Measurements from ENCODE around the gene RNF151. TPM values are rescaled to one million over a fixed set of nuclear protein-coding genes. Genes with fewer than 3 reads are reported as not detected.

Gene RNF151
- total and polyA plus RNA-seq, 2 of the 13 experiments (the other 11 are each of a cell fraction or from before 2014, with no cell fraction given) = not detected

GRCh38 chr16:2001456-2002355 is 35.0 kb downstream of the RNF151 start (continued):
- no peak for TF ChIP-seq ZBTB20 (CRISPR knock-in tag; IDR thresholded peaks at IDR 0.05; ENCODE audit: borderline replicate concordance, low read depth)

- Histone ChIP-seq H3K9me3 (ENCODE audit: low read length) (no peaks in the 10 kb centered on the region), H3K27ac (ENCODE audit: extremely low read length, insufficient read depth, low read length) (no peak overlapping the region), H3K27me3 (ENCODE audit: control insufficient read depth in 1 of 2, insufficient read depth in 2 of 2, low read length in 2 of 2) (no peaks in the 10 kb centered on the region), H2AFZ (ENCODE audit: low read length) (no peak overlapping the region), H3K36me3 (replicated peaks in 1 of 2; ENCODE audit: control insufficient read depth in 1 of 2, insufficient read depth in 2 of 2, low read length in 2 of 2) (peaks cover 29 to 45% of the 10 kb centered on the region in 2 experiments), H3K79me2 (ENCODE audit: insufficient read depth, low read length) (peaks cover 27% of the 10 kb centered on the region), H4K20me1 (ENCODE audit: insufficient read depth, low read length) (peaks cover 8% of the 10 kb centered on the region; the same call in 1 of the 2 replicates), H3K9ac (ENCODE audit: insufficient read depth, low read depth, low read length) (no peak overlapping the region), H3K4me1 (ENCODE audit: insufficient read depth, low read length) (peaks cover 33% of the 10 kb centered on the region), H3K4me2 (ENCODE audit: low read depth, low read length) (no peak overlapping the region), H3K4me3 (replicated peaks in 1 of 3; ENCODE audit: insufficient read depth in 1 of 3, low read depth in 2 of 3, low read length in 3 of 3) (no peak overlapping the region)
- DNase-seq (ENCODE audit: low spot score) = no peak
- intact Hi-C loops (cut with micrococcal nuclease; ENCODE audit: unreplicated experiment) (no loop called here), in situ Hi-C loops (cut with HindIII; ENCODE audit: extremely low pct_ligation_motif_present, low pct_unique_long_range_greater_than_20kb) (no loop called here)
- no TSS peak for BruUV-seq (replicated peaks)
- no peak for ATAC-seq
- 94% methylated on average over 30 of the region's 47 CpGs for WGBS (ENCODE audit: low lambda C conversion rate)
- ChIA-PET CTCF (ENCODE audit: low intra/inter-chr PET ratio, low total read pairs) (interaction anchor here (1.8 kb wide), 1 partner anchor 139 kb away, joined by 6 read pairs; no protein-coding TSS in a partner anchor), POLR2A (interaction anchor here (0.9 to 2.8 kb wide), 6 partner anchors 9 to 152 kb away, joined by 3 to 27 read pairs (median 9); partner anchors contain the start of genes RPS2 and TRAF7)
- no peak for FAIRE-seq
- TF ChIP-seq GMEB1 (CRISPR knock-in tag; IDR thresholded peaks at IDR 0.05; ENCODE audit: borderline replicate concordance) (no peak), TIGD3 (CRISPR knock-in tag; IDR thresholded peaks at IDR 0.05; ENCODE audit: borderline replicate concordance) (no peak), ZNF644 (CRISPR knock-in tag; IDR thresholded peaks at IDR 0.05; ENCODE audit: low read depth) (no peak), YEATS4 (CRISPR knock-in tag; IDR thresholded peaks at IDR 0.05; ENCODE audit: borderline replicate concordance) (no peak), ZNF317 (CRISPR knock-in tag; IDR thresholded peaks at IDR 0.05) (no peak), ZNF235 (CRISPR knock-in tag; IDR thresholded peaks at IDR 0.05; ENCODE audit: borderline replicate concordance) (no peak), ZNF883 (CRISPR knock-in tag; IDR thresholded peaks at IDR 0.05; ENCODE audit: not compliant biosample characterization) (no peak), ARID5B (CRISPR knock-in tag; IDR thresholded peaks at IDR 0.05) (no peak), ZNF563 (CRISPR knock-in tag; IDR thresholded peaks at IDR 0.05) (no peak), BRD4 (CRISPR knock-in tag; IDR thresholded peaks at IDR 0.05) (no peak), CREB1 (IDR thresholded peaks at IDR 0.05) (no peak), CREB1 (CRISPR knock-in tag; IDR thresholded peaks at IDR 0.05) (no peak)
Measured at GRCh38 chr16:2002406-2003230, 36.0 kb downstream of the RNF151 start.

Measured in HepG2 (cell line).